ENCODE measurements around the gene PMF1.
A peak's percentile ranks its signal among the peaks of the same experiment; 100 is the strongest.

Gene PMF1

DNA sequence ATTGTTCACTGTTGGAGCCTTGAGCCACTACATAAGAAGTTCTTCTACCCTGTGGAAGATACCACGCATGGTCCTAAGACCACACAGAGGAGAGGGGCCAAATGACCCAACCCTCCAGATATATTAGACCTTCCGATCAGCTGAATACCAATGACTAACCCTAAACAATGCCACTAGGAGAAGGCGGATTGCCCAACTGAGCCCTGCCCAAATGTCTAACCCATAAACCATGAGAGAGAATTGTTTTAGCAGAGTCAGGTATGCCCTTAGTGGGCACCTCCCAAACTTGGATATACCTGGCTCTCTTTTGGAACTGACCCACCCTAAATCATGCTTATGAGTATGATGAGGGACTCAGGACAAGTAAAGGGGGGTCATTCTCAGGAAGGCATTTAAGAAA, 57.5 kb downstream of the PMF1 start:
- H3K4me3 ChIP-seq (ENCODE audit: low read length): no peak overlapping the region
- DNase-seq (ENCODE audit: low read depth): no peak
- TF ChIP-seq, protein P1, sequence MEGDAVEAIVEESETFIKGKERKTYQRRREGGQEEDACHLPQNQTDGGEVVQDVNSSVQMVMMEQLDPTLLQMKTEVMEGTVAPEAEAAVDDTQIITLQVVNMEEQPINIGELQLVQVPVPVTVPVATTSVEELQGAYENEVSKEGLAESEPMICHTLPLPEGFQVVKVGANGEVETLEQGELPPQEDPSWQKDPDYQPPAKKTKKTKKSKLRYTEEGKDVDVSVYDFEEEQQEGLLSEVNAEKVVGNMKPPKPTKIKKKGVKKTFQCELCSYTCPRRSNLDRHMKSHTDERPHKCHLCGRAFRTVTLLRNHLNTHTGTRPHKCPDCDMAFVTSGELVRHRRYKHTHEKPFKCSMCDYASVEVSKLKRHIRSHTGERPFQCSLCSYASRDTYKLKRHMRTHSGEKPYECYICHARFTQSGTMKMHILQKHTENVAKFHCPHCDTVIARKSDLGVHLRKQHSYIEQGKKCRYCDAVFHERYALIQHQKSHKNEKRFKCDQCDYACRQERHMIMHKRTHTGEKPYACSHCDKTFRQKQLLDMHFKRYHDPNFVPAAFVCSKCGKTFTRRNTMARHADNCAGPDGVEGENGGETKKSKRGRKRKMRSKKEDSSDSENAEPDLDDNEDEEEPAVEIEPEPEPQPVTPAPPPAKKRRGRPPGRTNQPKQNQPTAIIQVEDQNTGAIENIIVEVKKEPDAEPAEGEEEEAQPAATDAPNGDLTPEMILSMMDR (conservative IDR thresholded peaks at IDR 0.05; ENCODE audit: low read length): no peak

DNA sequence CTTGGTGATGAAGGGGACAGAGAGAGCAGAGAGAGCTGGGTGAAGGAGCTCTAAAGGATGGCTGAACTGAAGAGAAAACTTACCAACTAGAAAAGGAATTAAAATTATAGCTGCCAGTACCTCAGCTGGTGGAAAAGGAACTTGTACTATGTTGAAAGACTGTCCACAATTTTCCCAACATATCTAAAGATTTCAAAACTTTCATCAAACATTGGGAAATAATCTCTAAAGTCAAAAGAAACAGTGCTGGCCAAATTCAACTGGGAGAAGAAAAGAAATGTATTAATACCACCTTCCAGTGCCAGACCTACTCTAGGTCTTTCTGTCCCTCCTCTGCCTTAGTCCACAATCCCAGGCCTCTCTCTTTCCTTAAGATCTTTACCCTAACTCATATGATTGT, 63.7 kb downstream of the PMF1 start:
- DNase-seq (ENCODE audit: low read depth): peak; percentile 70
- H3K4me3 ChIP-seq (ENCODE audit: low read length): no peak overlapping the region
- TF ChIP-seq, protein P1 (conservative IDR thresholded peaks at IDR 0.05; ENCODE audit: low read length): no peak

DNA sequence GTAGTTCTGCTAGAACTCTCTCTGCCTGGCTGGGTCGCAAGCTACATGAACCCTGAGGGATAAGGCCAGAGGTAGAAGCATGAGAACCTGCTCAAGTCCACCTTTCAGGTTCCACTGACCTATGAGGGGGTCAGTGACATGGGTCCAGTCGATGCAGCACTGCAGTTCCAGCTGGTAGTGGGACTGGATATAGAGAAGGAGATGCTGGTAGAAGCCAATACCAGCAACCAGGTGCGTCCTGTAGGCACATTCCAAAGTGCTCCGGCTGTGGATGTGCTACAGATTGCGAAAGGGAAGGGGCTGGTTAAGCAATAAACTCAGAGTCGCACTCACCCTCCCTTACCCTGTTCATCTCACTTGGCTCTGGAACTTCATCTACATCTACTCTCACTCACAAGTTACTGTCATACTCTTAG, 64.2 kb downstream of the PMF1 start:
- DNase-seq (ENCODE audit: low read depth): peak; percentile 55
- no peak overlapping the region for H3K4me3 ChIP-seq (ENCODE audit: low read length)
- TF ChIP-seq, protein P1 (conservative IDR thresholded peaks at IDR 0.05; ENCODE audit: low read length): no peak

DNA sequence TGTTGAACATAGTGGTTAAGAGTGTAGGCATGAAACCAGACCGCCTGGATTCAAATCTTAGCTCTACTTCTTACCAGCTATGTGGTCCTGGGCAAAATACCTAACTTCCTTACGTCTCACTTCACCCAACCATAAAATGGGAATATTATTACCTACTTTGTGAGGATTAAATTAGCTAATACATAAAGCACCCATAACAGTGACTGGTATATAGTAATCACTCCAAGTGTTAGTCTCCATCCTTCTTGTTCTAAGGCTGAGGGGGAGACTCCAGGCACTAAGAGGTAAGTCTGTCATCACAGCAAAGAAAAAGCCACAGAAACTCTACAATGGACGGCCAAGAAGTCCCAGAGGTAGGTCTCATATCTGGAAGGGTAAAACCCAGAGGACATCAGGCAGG, 67.0 kb downstream of the PMF1 start:
- no peak overlapping the region for H3K4me3 ChIP-seq (ENCODE audit: low read length)
- TF ChIP-seq, protein P1 (conservative IDR thresholded peaks at IDR 0.05; ENCODE audit: low read length): no peak
- no peak for DNase-seq (ENCODE audit: low read depth)

DNA sequence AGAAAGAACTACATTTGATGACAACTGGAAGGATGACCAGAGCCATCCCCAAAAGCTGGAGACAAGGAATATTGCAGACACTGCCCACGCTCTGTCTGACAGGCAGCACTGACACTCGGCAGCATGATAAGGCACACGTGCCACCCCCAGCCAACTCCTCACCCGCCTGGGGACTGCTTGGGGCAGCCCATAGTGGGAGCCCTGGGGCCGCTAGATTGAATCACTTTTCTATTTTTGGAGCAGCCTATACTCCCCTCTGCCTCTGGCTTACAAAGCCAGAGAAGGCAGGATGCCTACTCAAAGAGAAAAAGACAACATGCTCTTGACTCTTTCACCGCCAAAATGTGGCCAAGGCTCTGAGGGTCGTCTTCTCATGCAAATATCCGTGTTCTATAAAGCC, 68.5 kb downstream of the PMF1 start:
- TF ChIP-seq, protein P1 (conservative IDR thresholded peaks at IDR 0.05; ENCODE audit: low read length): no peak; the same call in 1 of the 2 replicates
- peak overlapping the region; percentile 96 for H3K4me3 ChIP-seq (ENCODE audit: low read length)
- peak; percentile 35 for DNase-seq (ENCODE audit: low read depth)

DNA sequence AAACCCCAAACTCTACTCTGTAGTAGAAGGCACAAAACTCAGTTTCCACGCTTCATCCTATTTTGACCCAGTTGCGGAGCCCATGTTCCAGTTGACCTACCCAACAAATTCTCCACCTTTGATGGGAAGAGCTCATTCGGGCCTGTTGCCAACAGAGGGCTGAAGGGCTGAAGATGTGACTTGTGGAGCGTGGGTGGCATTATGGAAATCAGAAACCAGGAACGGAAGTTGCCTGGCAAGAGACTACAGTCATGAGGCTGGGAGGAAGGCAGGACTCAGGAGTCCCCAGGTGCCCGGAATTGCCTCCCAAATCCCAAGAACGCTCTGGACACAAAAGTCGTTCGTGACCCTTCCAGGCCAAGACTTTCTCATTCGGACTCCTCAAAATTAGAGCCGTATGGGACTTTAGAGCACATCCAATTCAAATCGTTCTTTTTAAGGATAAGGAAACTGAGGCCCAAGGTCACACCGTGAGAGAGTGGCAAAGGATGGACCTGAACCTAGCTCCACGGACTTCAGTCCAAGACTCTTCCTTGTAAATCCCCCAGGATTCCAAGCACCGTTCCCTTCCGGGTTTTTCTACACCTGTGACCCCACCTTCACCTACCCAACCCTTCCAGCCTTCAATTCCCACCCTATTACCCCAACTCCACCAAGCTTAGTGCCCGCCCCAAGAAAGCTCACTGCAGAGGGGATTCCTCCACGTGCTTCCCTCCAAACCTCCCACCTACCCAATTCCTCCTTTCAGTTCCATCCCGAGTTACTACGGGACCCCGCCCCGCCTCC, 69.1 kb downstream of the PMF1 start:
- DNase-seq (ENCODE audit: low read depth): no peak
- H3K4me3 ChIP-seq (ENCODE audit: low read length): peak overlapping the region; percentile 96

More for the DNA sequence above, 69.1 kb downstream of the PMF1 start:
- TF ChIP-seq, protein P1 (conservative IDR thresholded peaks at IDR 0.05; ENCODE audit: low read length): no peak

Measured in AG10803 (cell line).